SK-MEL-5 (cell line): Measurements from ENCODE around the gene NNAT. TPM values are rescaled to one million over a fixed set of nuclear protein-coding genes. Genes with fewer than 3 reads are reported as not detected.

Experiments
- DNase-seq: peaks from one replicate; pipeline ENCODE4 v3.0.0-alpha.2; 2016; ENCODE audit warnings: low read depth, low spot score
- in situ Hi-C: cut with HindIII; loops from 2 replicates; pipeline ENCODE4 v1.10.0; 2016; ENCODE audit warnings: low sequenced_read_pairs, high pct_unique_total_duplicates, low pct_unique_long_range_greater_than_20kb
- total RNA-seq: library from RNA; depleted of rRNA; stranded (reverse); fragments of >200 nt; shearing (Covaris generic); gene quantifications from 2 replicates; pipeline ENCODE4 v1.2.3, GENCODE V29; 2014

NNAT gene
- total RNA-seq, 1 experiment from 2014 or later, result not detected

- DNase-seq, result no peak
Observed at GRCh38 chr20:37518606-37519507, 2.2 kb upstream of the NNAT start.

DNA sequence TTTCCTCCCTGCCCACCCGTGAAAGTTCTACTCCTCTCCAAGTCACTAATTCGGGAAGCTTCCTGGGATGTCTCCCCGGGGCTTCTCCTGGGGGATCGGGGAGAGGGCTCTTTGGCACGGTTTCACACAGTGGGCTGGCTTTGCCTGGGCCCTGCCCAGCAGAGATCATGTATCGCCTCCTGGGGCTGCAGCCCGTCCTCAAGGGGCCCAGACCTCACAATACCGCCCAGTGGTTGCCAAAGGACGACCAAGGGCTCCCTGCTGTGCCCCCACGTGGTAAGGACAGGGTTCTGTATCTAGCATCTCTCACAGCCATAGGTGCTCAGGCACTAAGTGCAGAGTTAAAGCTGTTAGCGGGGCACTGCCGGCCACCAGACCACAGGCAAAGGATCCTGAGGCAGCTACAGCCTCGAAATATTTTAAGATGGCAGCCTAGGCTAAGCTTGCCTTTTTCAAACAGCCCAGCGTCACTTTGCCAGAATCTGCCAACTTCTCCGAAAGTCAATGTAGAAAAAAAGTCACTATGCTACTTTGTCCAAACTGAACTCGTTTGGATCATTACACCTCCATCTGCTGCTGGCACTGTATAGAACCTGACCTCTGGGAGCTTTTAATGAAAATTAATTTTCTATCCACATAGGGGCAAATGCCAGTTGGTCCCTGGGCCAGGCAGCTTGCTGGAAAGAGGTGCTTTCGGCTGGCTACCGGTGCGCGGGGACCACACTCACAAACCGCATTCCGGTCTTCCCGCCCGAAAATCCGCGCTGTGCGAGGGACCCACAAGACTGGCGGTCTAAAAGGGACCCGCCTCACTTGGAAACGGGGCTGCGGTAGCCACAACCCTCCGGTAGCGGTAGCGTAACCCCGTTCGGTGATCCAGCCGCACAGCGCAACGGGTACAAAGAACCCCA lies 1.3 kb upstream of the NNAT start:
- peak; percentile 29 for DNase-seq
- in situ Hi-C loops, result loop anchor here (25.0 kb wide), 1 partner anchor 257 kb away; the partner anchor contains the start of gene GHRH

More at GRCh38 chr20:37518606-37519507, 2.2 kb upstream of the NNAT start:
- in situ Hi-C loops, result loop anchor here (25.0 kb wide), 1 partner anchor 257 kb away; the partner anchor contains the start of gene GHRH

GRCh38 chr20:37520419-37520955 lies 563 bp upstream of the NNAT start:
- no peak for DNase-seq
- in situ Hi-C loops, result loop anchor here (25.0 kb wide), 1 partner anchor 258 kb away; the partner anchor contains the start of gene GHRH

DNA sequence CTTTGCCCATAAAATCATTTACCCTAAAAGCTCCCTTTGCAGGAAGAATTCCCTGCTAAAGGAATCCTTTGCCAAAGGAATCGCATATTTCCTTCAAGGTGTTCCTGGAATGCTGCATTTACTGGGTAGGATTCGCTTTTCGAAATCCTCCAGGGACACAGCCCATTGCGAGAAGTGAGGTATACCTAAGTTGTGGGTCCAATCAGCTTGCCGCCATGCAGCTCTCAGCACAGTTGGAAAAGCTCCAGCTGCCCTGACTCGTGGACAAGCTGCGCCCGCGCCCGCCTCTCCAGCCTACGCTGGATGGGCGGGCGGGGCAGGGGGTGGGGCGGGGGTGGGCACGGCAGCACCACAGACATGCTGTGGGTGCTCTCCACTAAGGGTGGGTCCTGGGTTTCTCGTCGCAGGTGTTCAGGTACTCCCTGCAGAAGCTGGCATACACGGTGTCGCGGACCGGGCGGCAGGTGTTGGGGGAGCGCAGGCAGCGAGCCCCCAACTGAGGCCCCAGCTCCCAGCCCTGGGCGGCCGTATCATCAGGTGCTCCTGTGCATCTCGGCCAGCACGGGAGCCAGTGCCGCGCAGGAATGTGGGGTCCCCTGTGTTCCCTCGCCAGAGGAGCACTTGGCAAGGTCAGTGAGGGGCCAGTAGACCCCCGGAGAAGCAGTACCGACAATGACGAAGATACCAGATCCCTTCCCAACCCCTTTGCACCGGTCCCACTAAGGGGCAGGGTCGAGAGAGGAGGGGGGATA lies 1.4 kb downstream of the NNAT start:
- in situ Hi-C loops, result loop anchor here (25.0 kb wide), 1 partner anchor 260 kb away; the partner anchor contains the start of gene GHRH
- no peak for DNase-seq

GRCh38 chr20:37523012-37523391 lies 2.0 kb downstream of the NNAT start:
- no peak for DNase-seq
- in situ Hi-C loops, result loop anchor here (25.0 kb wide), 1 partner anchor 261 kb away; the partner anchor contains the start of gene GHRH

- in situ Hi-C loops, result loop anchor here (25.0 kb wide), 1 partner anchor 262 kb away; the partner anchor contains the start of gene GHRH
- DNase-seq, result no peak
Observed at GRCh38 chr20:37523911-37524700, 3.1 kb downstream of the NNAT start.

DNA sequence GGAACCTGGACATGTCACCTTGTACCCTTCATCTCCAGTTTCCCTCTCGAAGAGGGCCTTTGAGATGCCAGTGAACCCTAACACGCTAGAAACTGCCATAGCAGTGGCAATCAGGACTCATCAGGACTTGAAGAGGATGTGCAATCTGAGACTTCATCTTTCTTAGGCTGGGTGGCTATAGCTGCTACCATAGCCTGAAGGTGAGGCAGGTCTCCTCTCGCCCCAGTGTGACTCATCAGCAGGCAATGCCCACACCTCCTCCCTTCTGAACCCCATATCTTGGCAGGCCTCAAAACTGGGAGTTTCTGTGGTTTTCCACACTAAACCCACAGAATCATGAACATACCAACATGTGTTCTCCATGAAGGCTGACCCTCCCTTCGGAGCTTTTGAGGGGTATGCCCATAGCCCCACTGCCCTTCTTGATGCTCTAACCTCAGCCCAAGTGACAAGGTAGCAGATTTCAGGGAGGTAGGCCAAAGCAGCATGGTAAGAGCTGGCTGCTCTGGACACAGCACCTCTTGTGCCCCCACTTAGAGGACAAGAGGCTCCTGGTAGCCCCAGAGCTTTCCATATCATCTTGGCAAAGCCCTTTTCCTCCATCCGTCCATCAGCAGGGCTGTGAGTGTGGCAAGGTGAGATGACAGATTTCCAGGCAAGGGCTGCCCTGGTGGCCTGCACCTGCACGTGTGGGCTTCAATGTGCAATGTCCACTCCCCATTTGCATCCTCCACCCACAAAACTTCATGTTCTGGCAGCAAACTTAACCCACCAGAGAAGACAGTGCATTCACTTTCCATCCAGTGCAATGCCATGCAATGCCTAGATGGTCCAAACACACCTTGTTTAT lies 4.0 kb downstream of the NNAT start:
- DNase-seq, result no peak
- in situ Hi-C loops, result loop anchor here (25.0 kb wide), 1 partner anchor 263 kb away; the partner anchor contains the start of gene GHRH

DNA sequence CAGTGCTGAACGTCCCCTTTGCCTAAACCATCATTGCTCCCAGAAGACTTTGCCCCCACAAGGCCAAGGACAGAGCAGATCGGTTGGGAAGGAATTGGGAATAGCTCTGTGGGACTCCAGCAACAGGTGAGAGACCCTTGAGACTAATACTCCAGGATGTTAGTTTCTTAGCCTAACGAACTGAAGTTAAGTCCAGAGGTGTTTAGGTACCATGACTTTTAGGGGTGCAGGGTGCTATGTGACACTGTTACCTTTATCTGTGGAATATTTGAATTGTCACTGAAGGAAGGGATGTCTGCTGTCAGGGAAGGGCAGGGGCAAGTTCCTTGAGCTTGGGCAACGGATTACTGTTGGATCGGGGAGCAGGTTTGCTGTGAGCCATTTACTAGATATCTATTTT lies 4.8 kb downstream of the NNAT start:
- in situ Hi-C loops, result no loop called here
- no peak for DNase-seq

GRCh38 chr20:37526238-37526838 lies 5.3 kb downstream of the NNAT start:
- no peak for DNase-seq
- in situ Hi-C loops, result no loop called here

DNA sequence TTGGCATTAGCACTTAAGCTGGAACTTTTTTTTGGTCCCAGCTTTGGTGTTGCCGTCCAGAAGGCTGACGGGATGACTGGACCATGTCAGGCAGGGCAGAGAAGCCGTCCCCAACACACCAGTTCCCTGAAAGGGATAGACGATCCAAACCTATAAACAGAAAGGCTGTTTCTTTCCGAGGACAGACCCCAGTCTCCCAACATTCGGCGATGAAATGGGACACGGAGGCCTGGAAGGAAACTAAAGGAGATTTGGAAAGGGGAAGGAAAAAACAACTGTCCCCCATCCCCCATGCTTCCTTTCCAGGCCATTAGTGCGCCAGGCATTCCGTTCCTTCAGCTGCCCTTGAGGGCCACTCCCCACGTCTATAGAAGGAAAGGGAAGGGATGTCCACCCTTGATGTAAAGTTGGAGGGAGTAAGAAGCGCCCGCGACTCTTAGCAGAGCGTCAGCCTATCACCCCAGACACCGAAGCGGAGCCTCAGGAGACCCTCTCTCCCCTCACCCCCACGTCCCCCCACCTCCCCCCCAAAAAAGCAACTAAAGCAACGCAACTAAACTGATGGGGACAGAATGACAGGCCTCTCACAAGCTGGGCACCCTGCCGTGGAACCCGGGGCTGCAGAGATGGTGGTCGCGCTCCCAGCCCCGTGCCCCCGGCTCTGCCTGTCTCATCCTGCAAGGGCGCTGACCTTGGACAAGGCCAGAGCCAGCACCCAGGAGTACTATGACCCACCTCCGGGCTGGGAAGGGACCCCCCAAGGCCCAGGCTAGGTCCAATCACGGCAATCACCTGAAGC lies 6.0 kb downstream of the NNAT start:
- in situ Hi-C loops, result no loop called here
- DNase-seq, result peak; percentile 34

DNA sequence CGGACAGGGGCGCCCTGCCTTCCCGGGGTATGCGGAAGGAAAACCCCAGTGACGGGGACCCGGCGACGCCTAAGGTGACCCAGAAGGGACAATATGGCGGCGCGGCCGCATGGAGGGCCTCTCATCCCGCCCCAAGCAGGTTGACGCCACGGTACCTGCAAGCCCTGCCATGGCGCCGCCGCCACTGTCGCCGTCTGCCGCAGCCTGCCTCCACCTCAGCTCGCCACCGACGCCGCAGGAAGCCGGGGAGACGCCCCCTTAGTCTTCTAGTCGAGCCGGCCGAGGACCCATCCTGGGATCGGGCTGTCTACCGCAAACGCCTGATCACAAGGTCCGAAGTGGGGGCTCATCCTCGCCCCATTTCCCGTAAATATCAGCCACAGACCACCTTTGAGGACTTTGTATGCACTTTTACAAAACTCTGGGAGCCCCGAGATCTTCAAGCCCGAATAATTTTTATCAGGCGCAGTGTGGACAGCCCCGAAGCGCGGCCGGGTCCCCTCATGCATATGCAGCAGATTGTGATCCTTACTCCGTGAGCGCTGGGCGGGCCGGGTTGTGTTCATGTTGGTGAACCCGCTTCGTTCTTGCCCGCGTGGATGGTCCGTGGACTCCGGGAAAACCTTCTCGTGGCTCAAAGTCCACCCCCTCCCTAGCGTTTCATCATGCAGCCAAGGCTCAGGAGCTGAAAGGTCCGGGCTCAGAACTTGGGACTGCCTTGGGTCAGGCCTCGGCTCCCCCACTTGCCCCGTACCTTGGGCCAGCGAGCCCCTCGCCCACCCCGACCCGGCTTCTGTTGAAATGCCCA lies 6.8 kb downstream of the NNAT start, which contains the start of gene BLCAP:
Gene BLCAP, minus strand, starts transcription at position 239 of the 808 bp plus-strand sequence. CDS start 8,702 bp downstream, outside the sequence.
- in situ Hi-C loops, result no loop called here
- peak; percentile 88 for DNase-seq

DNA sequence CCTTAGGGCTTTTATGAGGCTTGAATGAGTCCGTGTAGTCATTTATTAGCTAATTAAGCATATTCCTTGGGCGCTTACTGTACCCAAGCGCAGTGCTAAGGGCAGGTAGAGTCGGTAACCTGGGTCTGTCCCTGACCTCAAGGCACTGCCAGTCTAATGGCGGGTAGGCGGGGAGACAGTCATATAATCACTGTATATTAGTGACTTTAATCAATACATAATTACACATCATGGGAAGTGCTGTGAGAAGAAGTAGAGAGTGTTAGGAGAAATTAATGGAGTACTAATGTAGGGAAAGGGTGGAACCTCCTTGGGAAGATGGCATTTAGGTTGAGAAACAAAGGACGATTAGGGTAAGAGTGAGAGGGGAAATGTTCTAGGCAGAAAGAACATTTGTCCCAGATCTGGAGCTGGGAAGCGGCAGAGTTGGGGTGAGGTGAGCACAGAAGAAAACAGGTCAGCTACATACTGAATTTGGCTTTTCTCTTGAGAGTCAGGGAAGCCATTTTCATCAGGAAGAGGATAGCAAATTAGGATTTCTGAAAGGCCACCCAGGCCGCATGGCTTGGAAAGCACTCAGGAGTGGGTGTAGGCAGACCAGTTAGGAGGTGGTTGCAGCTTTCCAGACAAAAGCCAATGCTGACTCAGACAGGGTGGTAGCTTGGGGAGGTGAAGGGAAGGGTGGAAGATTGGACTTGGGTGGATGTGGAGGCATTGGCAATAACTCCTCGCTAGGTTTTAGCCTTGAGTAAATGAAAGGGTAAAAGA lies 7.6 kb downstream of the NNAT start:
- DNase-seq, result no peak
- in situ Hi-C loops, result no loop called here
